Activated gamma-delta T cell treated with anti-CD3 and anti-CD28 coated beads, Interleukin-2, amount 50 U/mL, for 16 hours (primary cell): ENCODE measurements around the gene TMEM232.
"Not testable (repeated sequence)": the region's sequence is repeated elsewhere in the genome, so short reads cannot be mapped to it uniquely, and the experiment has no call there.

Experiments
- DNase-seq: peaks from one replicate; pipeline ENCODE4 v3.0.0-alpha.2; 2020; ENCODE audit warnings: low read depth

TMEM232 gene

GRCh38 chr5:110625376-110625999, 101.0 kb downstream of the TMEM232 start:
- no peak for DNase-seq

- no peak for DNase-seq
Measured at GRCh38 chr5:110623874-110624273, 102.6 kb downstream of the TMEM232 start.

- no peak for DNase-seq
Measured at GRCh38 chr5:110618941-110619340, 107.5 kb downstream of the TMEM232 start.

GRCh38 chr5:110616009-110616408, 110.5 kb downstream of the TMEM232 start:
- no peak for DNase-seq

GRCh38 chr5:110612794-110613247, 113.7 kb downstream of the TMEM232 start:
- DNase-seq = no peak

- no peak for DNase-seq
Measured at GRCh38 chr5:110611817-110612216, 114.7 kb downstream of the TMEM232 start.

- no peak for DNase-seq
Measured at GRCh38 chr5:110594866-110595265, 131.6 kb downstream of the TMEM232 start.

- no peak for DNase-seq
Measured at GRCh38 chr5:110590187-110590586, 136.3 kb downstream of the TMEM232 start.

GRCh38 chr5:110588286-110588980, 138.0 kb downstream of the TMEM232 start:
- no peak for DNase-seq

- DNase-seq = no peak
Measured at GRCh38 chr5:110580625-110581024, 145.8 kb downstream of the TMEM232 start.

- DNase-seq = no peak
Measured at GRCh38 chr5:110572729-110573128, 153.7 kb downstream of the TMEM232 start.

- no peak for DNase-seq
Measured at GRCh38 chr5:110562191-110562590, 164.3 kb downstream of the TMEM232 start.

- DNase-seq = no peak
Measured at GRCh38 chr5:110561510-110561909, 165.0 kb downstream of the TMEM232 start.

GRCh38 chr5:110549301-110549700, 177.2 kb downstream of the TMEM232 start:
- no peak for DNase-seq

GRCh38 chr5:110548171-110548570, 178.3 kb downstream of the TMEM232 start:
- no peak for DNase-seq

GRCh38 chr5:110547495-110547894, 179.0 kb downstream of the TMEM232 start:
- DNase-seq = no peak

- DNase-seq = no peak
Measured at GRCh38 chr5:110545716-110546115, 180.8 kb downstream of the TMEM232 start.

- DNase-seq = no peak
Measured at GRCh38 chr5:110544603-110545002, 181.9 kb downstream of the TMEM232 start.

GRCh38 chr5:110542949-110543348, 183.5 kb downstream of the TMEM232 start:
- DNase-seq = no peak

GRCh38 chr5:110536120-110537115, 190.1 kb downstream of the TMEM232 start:
- no peak for DNase-seq

GRCh38 chr5:110535146-110535545, 191.3 kb downstream of the TMEM232 start:
- not testable (repeated sequence) for DNase-seq

GRCh38 chr5:110525762-110526161, 200.7 kb downstream of the TMEM232 start:
- DNase-seq = no peak
